Measurements from ENCODE around the gene NTN1. TPM values are rescaled to one million over a fixed set of nuclear protein-coding genes. Genes with fewer than 3 reads are reported as not detected.

NTN1 gene
- total and polyA plus RNA-seq, 11 donors: 9.3 to 25.8 (median 17.3) TPM

DNA sequence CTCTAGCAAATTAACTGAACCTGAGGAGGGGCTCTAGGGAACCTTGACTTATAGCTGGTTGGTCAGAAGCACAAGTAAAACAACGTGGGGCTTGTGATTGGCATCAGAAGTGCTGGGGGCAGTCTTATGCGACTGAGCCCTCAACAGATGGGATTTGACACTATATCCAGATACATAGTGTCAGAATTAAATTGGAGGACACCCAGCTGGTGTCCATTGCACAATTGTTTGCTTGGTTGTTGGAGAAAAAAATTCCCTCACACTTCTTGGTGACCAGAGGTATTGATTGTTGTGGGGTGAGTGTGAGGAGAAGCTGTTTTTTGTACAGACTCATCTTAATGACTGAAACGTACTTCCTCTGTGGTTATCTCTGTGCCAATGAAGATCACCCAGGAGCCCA lies 59.7 kb downstream of the NTN1 start:
- ATAC-seq (no peak), DNase-seq (no peak)
- intact Hi-C loops (cut with DNase I): loop anchor here in 1 of 10 donors (10.0 kb wide), 1 partner anchor 54 kb away; no protein-coding TSS in a partner anchor
- no peak for TF ChIP-seq POLR2A (IDR thresholded peaks at IDR 0.05)
- 26 to 59% (median 45%) methylated on average over 2 to 3 of the region's 3 CpGs for WGBS, 4 donors
- Histone ChIP-seq H3K27ac (no peak overlapping the region), H3K4me3 (no peak overlapping the region), H3K9me3 (no peaks in the 10 kb centered on the region), H3K4me1 (peaks cover 0 to 10% (median 0%) of the 10 kb centered on the region in 12 donors), H3K36me3 (no peaks in the 10 kb centered on the region), H3K27me3 (no peaks in the 10 kb centered on the region)

DNA sequence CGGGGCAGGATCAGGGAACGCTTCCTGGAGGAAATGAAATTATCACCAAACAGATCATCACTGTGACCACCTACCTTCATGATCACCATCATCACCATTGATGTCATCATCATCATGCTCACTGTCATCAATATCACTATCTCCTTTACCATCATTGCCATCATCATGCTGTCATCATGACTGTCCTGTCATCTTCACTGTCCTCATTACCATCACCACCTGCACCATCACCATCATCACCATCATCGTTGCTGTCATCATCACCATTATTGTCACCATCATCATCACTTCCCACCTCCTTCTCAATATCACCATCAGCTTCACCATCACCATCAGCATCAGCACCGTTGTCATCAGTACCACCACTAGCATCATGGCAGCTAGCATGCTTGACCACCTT lies 65.3 kb downstream of the NTN1 start:
- Histone ChIP-seq H3K36me3 (no peaks in the 10 kb centered on the region), H3K27me3 (no peaks in the 10 kb centered on the region), H3K4me3 (no peak overlapping the region), H3K9me3 (no peaks in the 10 kb centered on the region), H3K27ac (no peak overlapping the region), H3K4me1 (peaks cover 0 to 10% (median 0%) of the 10 kb centered on the region in 12 donors)
- intact Hi-C loops (cut with DNase I): loop anchor here in 1 of 10 donors (10.0 kb wide), 1 partner anchor 48 kb away; no protein-coding TSS in a partner anchor
- 88 to 96% (median 91%) methylated on average over 4 of the region's 4 CpGs for WGBS, 4 donors
- DNase-seq (no peak), ATAC-seq (no peak)
- no peak for TF ChIP-seq POLR2A (IDR thresholded peaks at IDR 0.05)
- TF ChIP-seq, protein P1, sequence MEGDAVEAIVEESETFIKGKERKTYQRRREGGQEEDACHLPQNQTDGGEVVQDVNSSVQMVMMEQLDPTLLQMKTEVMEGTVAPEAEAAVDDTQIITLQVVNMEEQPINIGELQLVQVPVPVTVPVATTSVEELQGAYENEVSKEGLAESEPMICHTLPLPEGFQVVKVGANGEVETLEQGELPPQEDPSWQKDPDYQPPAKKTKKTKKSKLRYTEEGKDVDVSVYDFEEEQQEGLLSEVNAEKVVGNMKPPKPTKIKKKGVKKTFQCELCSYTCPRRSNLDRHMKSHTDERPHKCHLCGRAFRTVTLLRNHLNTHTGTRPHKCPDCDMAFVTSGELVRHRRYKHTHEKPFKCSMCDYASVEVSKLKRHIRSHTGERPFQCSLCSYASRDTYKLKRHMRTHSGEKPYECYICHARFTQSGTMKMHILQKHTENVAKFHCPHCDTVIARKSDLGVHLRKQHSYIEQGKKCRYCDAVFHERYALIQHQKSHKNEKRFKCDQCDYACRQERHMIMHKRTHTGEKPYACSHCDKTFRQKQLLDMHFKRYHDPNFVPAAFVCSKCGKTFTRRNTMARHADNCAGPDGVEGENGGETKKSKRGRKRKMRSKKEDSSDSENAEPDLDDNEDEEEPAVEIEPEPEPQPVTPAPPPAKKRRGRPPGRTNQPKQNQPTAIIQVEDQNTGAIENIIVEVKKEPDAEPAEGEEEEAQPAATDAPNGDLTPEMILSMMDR (IDR thresholded peaks at IDR 0.05): no peak

DNA sequence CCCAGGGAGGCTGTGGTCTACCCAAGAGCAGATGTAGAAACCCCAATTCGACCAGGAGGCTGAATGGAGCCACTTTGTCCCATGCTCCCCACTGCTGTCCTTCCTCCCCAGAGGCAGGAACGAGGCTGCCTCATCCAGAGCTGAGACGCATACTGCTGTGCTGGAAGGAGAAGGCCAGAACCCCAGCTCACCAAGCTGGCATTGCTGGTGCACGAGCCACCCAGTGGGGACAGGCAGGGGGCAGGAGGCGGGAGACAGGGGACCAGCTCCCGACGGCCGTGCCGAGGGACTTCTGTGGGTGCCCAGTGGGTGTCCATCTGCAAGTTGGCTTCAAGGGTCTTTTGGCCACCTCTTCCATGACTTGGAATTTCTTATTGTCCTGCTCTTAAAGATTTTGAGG lies 66.6 kb downstream of the NTN1 start:
- Histone ChIP-seq H3K4me3 (no peak overlapping the region), H3K9me3 (no peaks in the 10 kb centered on the region), H3K4me1 (peaks cover 0 to 10% (median 0%) of the 10 kb centered on the region in 12 donors), H3K27me3 (no peaks in the 10 kb centered on the region), H3K36me3 (no peaks in the 10 kb centered on the region), H3K27ac (no peak overlapping the region)
- ATAC-seq (no peak), DNase-seq (no peak)
- intact Hi-C loops (cut with DNase I): loop anchor here in 1 of 10 donors (10.0 kb wide), 1 partner anchor 47 kb away; no protein-coding TSS in a partner anchor
- WGBS, 4 donors: 85 to 97% (median 88%) methylated on average over 8 to 9 of the region's 9 CpGs
- TF ChIP-seq, protein P1 (IDR thresholded peaks at IDR 0.05): no peak
- no peak for TF ChIP-seq POLR2A (IDR thresholded peaks at IDR 0.05)

DNA sequence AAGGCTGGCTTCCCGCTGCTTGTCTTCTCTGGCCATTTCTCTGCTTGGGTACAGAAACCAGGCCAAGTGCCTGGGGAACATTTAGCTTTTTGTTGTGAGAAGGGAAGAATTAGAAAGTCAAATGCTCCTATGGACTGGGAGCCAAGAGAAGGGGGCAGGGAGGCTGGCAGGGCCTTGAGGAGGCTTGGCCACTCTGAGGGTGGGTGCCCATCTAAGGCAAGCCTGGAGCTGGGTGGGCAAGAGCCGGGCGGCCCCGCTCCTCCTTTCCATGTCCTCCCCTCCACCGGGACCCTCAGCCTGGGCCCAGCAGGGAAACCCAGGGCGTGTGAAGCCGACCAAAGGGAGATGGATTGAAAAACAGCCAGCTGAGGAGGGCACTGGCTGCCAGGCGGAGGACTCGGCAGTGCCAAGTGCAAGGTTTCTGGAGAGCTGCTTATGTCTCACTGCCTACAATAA lies 69.4 kb downstream of the NTN1 start:
- no peak overlapping the region for H3K4me3 ChIP-seq
- no peaks in the 10 kb centered on the region for H3K36me3 ChIP-seq
- DNase-seq: no peak
- peak overlapping the region in 1 of 12 donors; percentile 46 for H3K27ac ChIP-seq
- H3K27me3 ChIP-seq: no peaks in the 10 kb centered on the region
- intact Hi-C loops (cut with DNase I): no loop called here
- H3K4me1 ChIP-seq: peaks cover 0 to 6% (median 0%) of the 10 kb centered on the region in 12 donors
- no peaks in the 10 kb centered on the region for H3K9me3 ChIP-seq
- ATAC-seq: peak in 3 of 4 donors; percentile 55 to 77 (median 75)
- 64 to 79% (median 67%) methylated on average over 9 of the region's 9 CpGs for WGBS, 4 donors
- TF ChIP-seq, protein P1 (IDR thresholded peaks at IDR 0.05): no peak
- no peak for TF ChIP-seq POLR2A (IDR thresholded peaks at IDR 0.05)

DNA sequence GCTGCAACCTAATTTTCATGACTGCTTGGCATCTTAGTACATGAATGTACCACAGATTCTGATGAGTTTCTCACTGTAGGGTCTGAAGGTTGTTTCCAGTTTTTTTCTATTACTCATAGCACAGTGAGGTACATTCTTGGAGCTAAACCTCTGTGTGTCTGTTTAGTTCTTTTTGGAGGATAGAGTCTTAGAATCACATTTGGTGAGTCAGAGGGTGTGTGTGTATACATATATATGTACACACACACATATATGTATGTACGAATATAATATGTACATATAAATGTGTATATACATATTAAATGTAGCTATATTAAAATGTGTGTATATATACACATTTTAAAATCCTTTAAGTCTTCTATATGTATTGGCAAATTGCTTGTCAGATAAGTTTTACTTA lies 72.9 kb downstream of the NTN1 start:
- WGBS, 4 donors: 92 to 96% (median 93%) methylated on average over 1 of the region's 1 CpG
- Histone ChIP-seq H3K9me3 (peaks cover 0 to 8% (median 0%) of the 10 kb centered on the region in 12 donors), H3K27me3 (no peaks in the 10 kb centered on the region), H3K4me1 (peaks cover 0 to 6% (median 0%) of the 10 kb centered on the region in 12 donors), H3K27ac (no peak overlapping the region), H3K4me3 (no peak overlapping the region), H3K36me3 (no peaks in the 10 kb centered on the region)
- DNase-seq (no peak), ATAC-seq (no peak)
- no peak for TF ChIP-seq POLR2A (IDR thresholded peaks at IDR 0.05)
- TF ChIP-seq, protein P1 (IDR thresholded peaks at IDR 0.05): no peak
- intact Hi-C loops (cut with DNase I): no loop called here

All from heart left ventricle (tissue), 16 donors.